K562 (cell line): Measurements from ENCODE around the gene CCDC7.
"Not testable (repeated sequence)": the region's sequence is repeated elsewhere in the genome, so short reads cannot be mapped to it uniquely, and the experiment has no call there.

Experiments
- CHD4 ChIP-seq: fragments of 200-600 bp; sonication (generic); IDR thresholded peaks from 3 replicates; pipeline ENCODE4 v1.6.1; 2012; ENCODE audit warnings: low read depth, mild to moderate bottlenecking, mixed read lengths, low read length, inconsistent platforms; ENCODE audit not compliant: insufficient read depth, insufficient replicate concordance, poor library complexity, severe bottlenecking
- NR3C1 ChIP-seq: sonication (generic); formaldehyde crosslinking; IDR thresholded peaks from 2 replicates; pipeline ENCODE4 v1.8.1; 2022; ENCODE audit warnings: missing genetic modification reagents
- TBL1XR1 ChIP-seq, 2 experiments: IDR thresholded peaks; 2 replicates each; pipeline ENCODE4 v1.6.1; 2012; ENCODE audit warnings: improper control_type of control experiment in 2 of 2, low read length in 2 of 2, mild to moderate bottlenecking in 1 of 2
- ZNF830 ChIP-seq: fragments of 250-450 bp; sonication (Bioruptor Pico); IDR thresholded peaks from 2 replicates; pipeline ENCODE4 v1.5.0; 2021; ENCODE audit warnings: mild to moderate bottlenecking

- TF ChIP-seq NR3C1 (CRISPR knock-in tag); CHD4; TBL1XR1 (IDR thresholded peaks at IDR 0.05; ENCODE audit: low read length in 2 of 2); ZNF830 (CRISPR knock-in tag): not testable (repeated sequence)
These were observed 464.0 kb downstream of the CCDC7 start for GRCh38 chr10:32909970-32910369.
